ENCODE results near the gene DPYSL3.
"Not testable (repeated sequence)": the region's sequence is repeated elsewhere in the genome, so short reads cannot be mapped to it uniquely, and the experiment has no call there.

DPYSL3 gene

DNA sequence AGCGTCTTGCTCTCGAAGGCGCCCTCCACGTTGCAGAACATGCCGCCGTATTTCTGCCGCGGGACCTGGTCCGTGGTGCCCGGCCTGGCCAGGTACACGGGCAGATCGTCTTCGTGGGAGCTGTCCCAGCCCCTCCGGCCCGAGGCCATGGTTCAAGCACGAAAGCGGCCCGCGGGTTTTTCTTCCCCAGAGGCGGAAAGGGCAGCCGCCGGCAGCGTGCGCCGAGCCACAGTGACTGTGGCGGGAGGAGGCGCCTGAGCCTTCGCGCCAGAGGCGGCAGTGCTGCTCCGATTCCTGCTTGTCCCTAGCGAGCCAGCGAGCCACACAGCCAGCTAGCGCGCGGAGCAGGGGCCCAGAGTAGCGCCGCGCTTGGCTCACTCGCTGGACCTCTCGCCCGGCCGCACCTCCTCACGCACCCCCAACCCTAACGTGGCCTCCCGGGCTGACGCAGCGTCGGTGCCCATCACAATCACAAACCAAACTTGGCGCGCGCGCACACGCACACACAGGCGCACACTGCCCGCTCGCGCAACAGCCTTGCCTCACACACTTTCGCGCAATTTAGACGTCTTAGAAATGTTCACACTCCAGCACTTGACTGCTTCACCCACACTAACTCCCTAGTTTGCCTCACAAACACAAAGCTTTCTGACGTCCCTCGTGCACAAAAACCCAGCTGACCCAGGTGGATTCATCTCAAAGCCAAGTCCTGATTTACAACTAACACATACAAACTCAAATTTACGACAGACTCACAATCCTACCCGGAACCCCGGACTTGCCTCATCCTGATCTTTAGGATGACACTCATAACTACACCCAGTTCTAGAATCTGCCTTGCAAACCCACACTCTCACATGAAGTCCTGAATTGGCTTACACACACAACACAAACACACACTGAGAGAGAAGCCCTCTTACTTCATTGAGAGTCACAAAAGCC is at the start of gene DPYSL3:
TSS of gene DPYSL3 (minus strand) at position 359 of the 942 bp plus-strand sequence. CDS start at position 149, 210 bp downstream.
- DNase-seq: no peak

DNA sequence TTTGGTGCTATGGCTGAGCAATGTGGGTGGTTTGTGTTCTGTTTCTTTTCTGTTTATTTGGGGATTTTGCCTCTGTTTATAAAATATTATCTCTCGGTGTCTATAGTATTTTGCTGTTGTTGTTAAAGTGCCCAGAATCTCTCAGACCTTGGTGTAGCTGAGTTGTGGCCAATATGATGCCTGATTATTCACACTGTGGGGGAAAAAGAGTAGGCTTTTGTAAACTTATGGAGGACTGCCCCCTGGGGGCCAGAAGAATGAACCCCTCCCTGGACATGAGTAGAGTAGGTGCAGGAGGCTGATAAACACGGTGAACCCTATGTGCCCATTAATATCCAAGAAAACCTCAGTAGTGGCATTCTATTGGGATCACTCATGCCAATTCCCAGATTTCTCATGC is 49.0 kb upstream of the DPYSL3 start:
- DNase-seq: no peak

DNA sequence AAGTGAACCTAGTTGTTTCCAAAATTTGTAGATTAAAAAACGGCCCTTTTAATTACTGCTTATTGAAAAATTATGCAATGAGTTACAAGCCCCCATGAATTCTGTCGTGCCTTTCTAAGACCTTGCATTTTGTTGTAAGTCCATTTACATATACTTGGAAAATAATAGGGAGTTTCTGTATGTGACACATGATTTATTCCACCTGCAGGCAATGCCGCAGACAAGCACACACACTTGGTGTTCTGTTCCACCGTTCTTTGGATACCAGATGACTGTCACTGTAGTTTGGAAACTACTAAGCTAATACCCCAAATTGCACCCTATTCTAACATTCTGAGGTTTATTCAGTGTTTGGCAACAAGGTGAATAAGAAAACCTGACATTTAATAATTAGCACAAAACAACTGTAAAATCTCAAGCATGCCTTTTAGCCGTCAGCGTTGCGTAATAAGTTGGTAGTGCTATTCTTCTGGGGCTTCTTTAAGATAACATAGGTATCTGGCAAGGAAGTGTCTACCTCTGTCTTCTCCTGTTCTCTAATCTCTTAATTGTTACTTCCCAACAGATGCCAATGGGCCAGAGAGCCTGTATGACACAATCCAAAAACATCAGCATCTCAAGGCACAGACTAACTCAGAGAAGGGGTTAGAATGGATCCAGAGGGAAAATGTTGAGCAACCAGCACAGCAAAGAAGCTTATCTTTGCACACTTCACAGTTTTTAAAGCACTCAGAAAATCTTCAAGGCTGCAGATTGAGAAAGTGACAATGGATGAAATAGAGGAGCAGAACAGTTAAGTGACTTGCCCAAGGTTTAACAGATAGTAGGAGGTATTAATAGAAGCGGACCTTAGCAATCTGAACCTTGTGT is 48.2 kb upstream of the DPYSL3 start:
- no peak for DNase-seq

DNA sequence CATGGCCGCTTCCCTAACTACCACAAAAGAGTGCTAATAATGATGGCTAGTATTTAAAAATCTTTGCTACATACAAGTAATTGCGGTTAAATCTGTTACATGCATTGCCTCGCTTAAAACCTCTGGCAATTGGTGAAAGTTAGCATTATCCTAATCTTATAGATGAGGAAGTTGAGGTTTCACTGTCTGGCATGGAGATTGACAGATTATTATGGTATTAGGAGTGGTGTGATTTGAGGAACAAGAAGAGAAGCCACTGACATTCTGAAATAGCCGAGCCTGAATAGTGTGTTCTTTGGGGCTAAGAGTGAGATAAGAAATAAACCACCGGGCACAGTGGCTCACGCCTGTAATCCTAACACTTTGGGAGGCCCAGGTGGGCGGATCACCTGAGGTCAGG is 45.3 kb upstream of the DPYSL3 start:
- no peak for DNase-seq

- DNase-seq: no peak
These were observed 44.5 kb upstream of the DPYSL3 start for GRCh38 chr5:147554261-147554817.

DNA sequence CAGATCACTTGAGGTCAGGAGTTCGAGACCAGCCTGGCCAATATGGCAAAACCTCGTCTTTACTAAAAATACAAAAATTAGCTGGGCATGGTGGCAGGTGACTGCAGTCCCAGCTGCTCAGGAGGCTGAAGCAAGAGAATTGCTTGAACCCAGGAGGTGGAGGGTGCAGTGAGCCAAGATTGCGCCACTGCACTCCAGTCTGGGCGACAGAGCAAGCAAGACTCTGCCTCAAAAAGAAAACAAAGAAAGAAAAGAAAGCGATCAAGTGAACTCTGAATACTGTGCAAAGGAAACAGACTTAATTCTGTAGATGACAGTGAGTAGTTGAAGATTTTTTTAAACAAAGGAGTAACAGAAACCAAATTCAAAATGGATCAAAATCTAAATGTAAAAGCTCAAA is 43.9 kb upstream of the DPYSL3 start:
- DNase-seq: not testable (repeated sequence)

GRCh38 chr5:147552897-147553296 is 43.0 kb upstream of the DPYSL3 start:
- no peak for DNase-seq

DNA sequence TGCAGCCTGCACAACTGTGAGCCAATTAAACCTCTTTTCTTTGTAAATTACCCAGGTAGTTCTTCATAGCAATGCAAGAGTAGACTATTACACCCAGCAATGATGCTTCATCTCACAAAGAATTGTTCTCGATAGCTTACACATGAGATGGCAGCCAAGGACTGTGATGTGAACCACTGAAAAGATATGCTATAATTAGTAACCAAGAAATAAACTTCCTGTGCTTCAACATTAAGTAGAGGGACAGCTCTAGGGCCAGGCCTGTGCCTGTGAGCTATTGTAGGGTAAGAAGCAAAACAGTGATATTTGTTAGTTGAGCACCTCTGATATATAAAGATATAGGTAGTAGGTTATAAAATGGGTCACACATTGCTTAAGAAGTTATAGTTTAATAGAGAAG is 41.8 kb upstream of the DPYSL3 start:
- no peak for DNase-seq

DNA sequence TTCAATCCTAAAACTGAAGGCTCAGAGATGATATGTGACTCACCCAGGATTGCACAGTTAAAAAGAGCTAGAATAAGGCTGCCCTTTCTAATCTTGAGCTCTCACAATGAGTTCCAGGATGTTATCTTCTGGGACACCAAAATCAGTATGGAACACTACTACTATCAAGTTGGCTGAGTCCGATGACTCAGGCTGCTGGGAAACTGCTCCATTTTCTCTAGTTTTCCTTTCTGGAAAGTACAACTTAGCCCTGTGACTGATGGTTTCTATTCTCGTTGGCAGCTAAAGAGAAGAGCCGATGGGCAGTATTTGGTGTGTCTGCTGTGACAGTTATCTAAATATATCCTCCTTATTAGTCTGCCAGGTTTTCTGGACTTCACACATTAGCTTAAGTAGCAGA is 37.9 kb upstream of the DPYSL3 start:
- DNase-seq: no peak

- no peak for DNase-seq
These were observed 34.7 kb upstream of the DPYSL3 start for GRCh38 chr5:147544556-147544955.

GRCh38 chr5:147539053-147539452 is 29.2 kb upstream of the DPYSL3 start:
- no peak for DNase-seq

DNA sequence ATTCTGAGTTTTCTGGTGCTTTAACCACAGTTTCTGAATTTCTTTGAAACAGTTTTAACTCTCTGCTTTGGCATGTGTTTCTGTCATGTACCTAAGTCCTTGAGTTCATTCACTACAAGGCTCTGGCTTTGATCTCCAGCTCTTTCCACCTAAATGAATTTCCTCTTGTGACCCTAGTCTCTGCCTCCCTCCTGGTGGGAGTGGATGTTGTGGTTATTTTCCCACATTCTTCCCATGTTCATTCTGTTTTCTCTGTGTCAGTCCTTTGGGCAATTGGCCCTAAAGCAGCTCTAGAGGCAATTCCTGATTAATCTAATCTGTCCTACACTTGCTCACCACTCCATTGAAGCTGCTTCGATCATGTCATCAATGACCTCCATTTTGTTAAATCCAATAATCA is 28.4 kb upstream of the DPYSL3 start:
- no peak for DNase-seq

DNA sequence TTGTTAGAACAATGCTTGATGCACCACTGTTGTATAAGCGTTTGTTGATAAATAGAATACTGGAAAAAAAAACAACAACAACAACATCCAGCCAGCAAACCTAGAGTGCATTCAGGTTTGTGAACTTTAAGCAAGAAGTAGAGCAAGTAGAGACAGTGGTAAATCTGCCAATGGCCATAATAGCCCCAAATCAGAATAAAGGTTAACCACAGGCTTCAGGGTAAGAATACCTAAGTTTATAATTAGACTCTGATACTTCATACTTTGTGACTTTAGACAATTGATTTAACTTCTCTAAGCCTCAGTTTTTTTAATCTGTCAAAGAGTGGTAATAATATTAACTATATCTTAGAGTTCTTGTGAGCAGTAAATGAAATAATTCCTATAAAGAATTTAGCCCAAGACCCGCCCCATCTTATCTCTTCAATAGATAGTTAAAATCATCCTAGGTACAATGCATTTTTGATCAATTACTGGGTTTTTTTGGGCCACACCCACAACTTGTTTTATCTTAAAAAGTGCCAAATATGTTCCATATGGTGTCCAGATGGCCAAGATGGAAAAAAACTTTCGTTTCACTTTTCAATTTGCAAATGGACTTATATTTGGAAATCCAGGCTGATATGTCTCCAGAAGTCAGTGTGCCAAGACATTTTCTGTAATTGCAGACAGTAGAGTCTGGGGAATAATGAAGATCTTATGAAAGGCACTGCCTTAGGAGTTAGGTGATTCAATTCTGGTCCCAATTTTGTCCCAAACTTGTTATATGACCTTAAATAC is 24.5 kb upstream of the DPYSL3 start:
- DNase-seq: no peak

- DNase-seq: no peak
These were observed 22.3 kb upstream of the DPYSL3 start for GRCh38 chr5:147532156-147532555.

DNA sequence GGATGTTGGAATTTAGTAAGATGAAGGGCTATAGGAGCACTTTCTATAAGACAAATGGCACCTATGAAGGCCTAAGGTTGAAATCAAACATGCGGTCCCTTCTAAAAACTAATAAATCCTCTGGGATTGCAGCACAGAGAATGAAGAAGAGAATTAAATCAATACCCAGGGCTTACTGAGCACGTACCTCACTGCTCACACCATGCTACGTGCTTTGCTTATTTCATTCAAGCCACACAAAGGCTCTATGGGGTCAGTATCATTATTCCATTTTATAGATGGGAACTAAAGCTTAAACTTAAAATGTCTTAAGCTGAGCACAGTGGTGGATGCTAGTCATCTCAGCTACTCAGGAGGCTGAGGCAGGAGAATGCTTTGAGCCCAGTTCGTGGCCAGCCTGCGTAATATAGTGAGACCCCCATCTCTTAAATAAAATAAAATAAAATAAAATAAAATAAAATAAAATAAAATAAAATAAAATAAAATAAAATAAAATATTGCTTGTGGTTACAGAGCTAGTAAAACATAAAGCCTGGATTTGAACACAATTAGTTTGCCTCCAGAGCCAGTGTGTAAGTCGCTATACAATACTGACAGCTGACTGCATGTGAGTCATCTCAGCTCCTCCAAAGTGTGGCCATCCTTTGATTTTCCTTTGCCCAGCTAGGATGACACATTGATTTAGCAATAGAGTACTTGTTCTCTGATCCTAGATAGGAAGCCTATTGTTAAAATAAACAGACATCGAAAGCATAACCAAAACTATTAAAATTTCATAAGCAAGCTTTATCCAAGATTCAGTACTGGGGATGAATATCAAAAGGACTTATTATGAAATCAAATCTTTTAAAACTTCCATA is 20.9 kb upstream of the DPYSL3 start:
- DNase-seq: no peak

GRCh38 chr5:147523069-147523468 is 13.2 kb upstream of the DPYSL3 start:
- no peak for DNase-seq

DNA sequence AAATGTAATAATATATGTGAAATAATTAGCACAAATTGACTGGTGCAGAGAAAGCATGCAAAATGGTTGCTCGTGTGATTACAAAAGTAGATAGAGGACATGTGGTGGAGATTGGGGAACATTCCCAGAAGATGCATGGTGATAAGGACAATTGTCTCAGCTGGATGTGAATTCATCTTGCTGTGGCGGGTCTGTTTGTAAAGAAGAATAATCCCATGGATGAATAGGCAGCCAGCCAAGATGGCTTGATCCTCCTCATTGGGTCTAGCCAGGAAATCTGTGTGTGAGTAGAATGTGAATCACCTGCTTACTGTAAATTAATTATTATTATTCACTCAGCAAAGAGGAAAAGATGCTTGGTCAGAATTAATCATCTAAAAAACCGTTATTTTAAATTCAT is 12.6 kb upstream of the DPYSL3 start:
- DNase-seq: no peak

GRCh38 chr5:147520450-147520849 is 10.6 kb upstream of the DPYSL3 start:
- no peak for DNase-seq

GRCh38 chr5:147519380-147519779 is 9.5 kb upstream of the DPYSL3 start:
- DNase-seq: no peak

GRCh38 chr5:147517383-147517782 is 7.5 kb upstream of the DPYSL3 start:
- no peak for DNase-seq

- no peak for DNase-seq
These were observed 5.4 kb upstream of the DPYSL3 start for GRCh38 chr5:147515269-147515668.
